Uterus (tissue), 2 donors: Measurements from ENCODE around the gene SASH1.

Experiments
- CTCF ChIP-seq, 4 experiments: fragments of 200-600 bp in 2 of 4; fragments of 450-650 bp in 2 of 4; sonication (generic) in 2 of 4; IDR thresholded peaks; one replicate each; pipeline ENCODE4 v1.5.1; 2016 to 2019; ENCODE audit warnings: antibody characterized with exemption in 4 of 4, mild to moderate bottlenecking in 2 of 4, moderate library complexity in 1 of 4
- POLR2A ChIP-seq, 2 donors: fragments of 450-650 bp; IDR thresholded peaks; one replicate each; pipeline ENCODE4 v1.6.1; 2016; ENCODE audit warnings: antibody characterized with exemption in 2 of 2, mild to moderate bottlenecking in 1 of 2, moderate library complexity in 1 of 2

GRCh38 chr6:148336901-148337300 is 5.7 kb upstream of the SASH1 start:
- TF ChIP-seq CTCF (IDR thresholded peaks at IDR 0.05) (no peak), POLR2A (IDR thresholded peaks at IDR 0.05) (no peak)
